Effector memory CD8-positive, alpha-beta T cell (primary cell): ENCODE measurements around the gene SERPIND1.
"Not testable (repeated sequence)": the region's sequence is repeated elsewhere in the genome, so short reads cannot be mapped to it uniquely, and the experiment has no call there.

Experiments
- ATAC-seq: fragments of 150-1000 bp; cut with Tn5 transposase; replicated peaks from 2 replicates; pipeline ENCODE4 v1.10.0; 2021; ENCODE audit warnings: mild to moderate bottlenecking, moderate library complexity
- DNase-seq, 3 experiments: peaks; one replicate each; pipeline ENCODE4 v3.0.0; 2021
- H3K27ac Mint-ChIP-seq, 2 donors: one replicate each; pipeline ENCODE4 v1.8.0; 2022; ENCODE audit warnings: mild to moderate bottlenecking in 2 of 2, mixed read lengths in 2 of 2, moderate library complexity in 2 of 2
- H3K27me3 Mint-ChIP-seq, 2 donors: one replicate each; pipeline ENCODE4 v1.8.0; 2022; ENCODE audit warnings: mixed read lengths in 2 of 2
- H3K36me3 Mint-ChIP-seq: one replicate; pipeline ENCODE4 v1.8.0; 2022; ENCODE audit warnings: mild to moderate bottlenecking, moderate library complexity, mixed read lengths; ENCODE audit not compliant: insufficient read depth
- H3K4me1 Mint-ChIP-seq, 2 donors: one replicate each; pipeline ENCODE4 v1.8.0; 2022; ENCODE audit warnings: low read depth in 2 of 2, mixed read lengths in 2 of 2
- H3K4me3 Mint-ChIP-seq, 2 donors: one replicate each; pipeline ENCODE4 v1.8.0; 2022; ENCODE audit warnings: mild to moderate bottlenecking in 2 of 2, mixed read lengths in 2 of 2, moderate library complexity in 2 of 2
- H3K9me3 Mint-ChIP-seq, 2 donors: one replicate each; pipeline ENCODE4 v1.8.0; 2022; ENCODE audit warnings: mixed read lengths in 2 of 2
- total RNA-seq, 9 experiments: gene quantifications; one replicate each; lab custom pipeline; 2026; lab: John Stamatoyannopoulos, UW

Gene SERPIND1
- total RNA-seq: 0 reads per million in 9 experiments

GRCh38 chr22:20773793-20774212 is at the start of gene SERPIND1:
SERPIND1 (plus strand) TSS chr22:20774113; CDS start chr22:20779313, 5,200 bp downstream.
- no peaks in the 10 kb centered on the region for H3K27me3 Mint-ChIP-seq

GRCh38 chr22:20724676-20725454 is 49.0 kb upstream of the SERPIND1 start:
- no peak overlapping the region for H3K4me3 Mint-ChIP-seq
- ATAC-seq: no peak
- no peaks in the 10 kb centered on the region for H3K27me3 Mint-ChIP-seq
- peaks cover 34% of the 10 kb centered on the region for H3K36me3 Mint-ChIP-seq
- no peak overlapping the region for H3K27ac Mint-ChIP-seq
- no peak for DNase-seq
- H3K9me3 Mint-ChIP-seq: no peaks in the 10 kb centered on the region
- no peaks in the 10 kb centered on the region for H3K4me1 Mint-ChIP-seq

More at GRCh38 chr22:20773793-20774212, at the start of gene SERPIND1:
- no peaks in the 10 kb centered on the region for H3K9me3 Mint-ChIP-seq
- DNase-seq: no peak
- ATAC-seq: no peak
- no peak within 1 kb of the TSS for H3K27ac Mint-ChIP-seq
- peaks cover 39% of the 10 kb centered on the region for H3K36me3 Mint-ChIP-seq
- no peak within 1 kb of the TSS for H3K4me3 Mint-ChIP-seq
- H3K4me1 Mint-ChIP-seq: peaks cover 0 to 6% of the 10 kb centered on the region in 2 donors

- Mint-ChIP-seq H3K4me1 (no peaks in the 10 kb centered on the region), H3K36me3 (peaks cover 34% of the 10 kb centered on the region), H3K9me3 (no peaks in the 10 kb centered on the region), H3K4me3 (no peak overlapping the region), H3K27ac (peak overlapping the region in 1 of 2 donors; percentile 60), H3K27me3 (no peaks in the 10 kb centered on the region)
- ATAC-seq (no peak), DNase-seq (no peak)
Observed at GRCh38 chr22:20725987-20726558, 47.8 kb upstream of the SERPIND1 start.

- H3K27me3 Mint-ChIP-seq: no peaks in the 10 kb centered on the region
Observed at GRCh38 chr22:20727118-20728015, 46.5 kb upstream of the SERPIND1 start.

GRCh38 chr22:20728523-20729190 is 45.3 kb upstream of the SERPIND1 start:
- Mint-ChIP-seq H3K27me3 (no peaks in the 10 kb centered on the region), H3K9me3 (no peaks in the 10 kb centered on the region), H3K36me3 (peaks cover 30% of the 10 kb centered on the region), H3K4me1 (no peaks in the 10 kb centered on the region), H3K27ac (no peak overlapping the region), H3K4me3 (no peak overlapping the region)
- DNase-seq: no peak
- ATAC-seq: no peak

More at GRCh38 chr22:20727118-20728015, 46.5 kb upstream of the SERPIND1 start:
- H3K36me3 Mint-ChIP-seq: peaks cover 34% of the 10 kb centered on the region
- DNase-seq: no peak
- no peaks in the 10 kb centered on the region for H3K4me1 Mint-ChIP-seq
- H3K9me3 Mint-ChIP-seq: no peaks in the 10 kb centered on the region
- H3K27ac Mint-ChIP-seq: no peak overlapping the region
- no peak for ATAC-seq
- no peak overlapping the region for H3K4me3 Mint-ChIP-seq

GRCh38 chr22:20729194-20729593 is 44.7 kb upstream of the SERPIND1 start:
- Mint-ChIP-seq H3K36me3 (peaks cover 30% of the 10 kb centered on the region), H3K27me3 (no peaks in the 10 kb centered on the region), H3K4me1 (no peaks in the 10 kb centered on the region), H3K27ac (no peak overlapping the region), H3K4me3 (no peak overlapping the region), H3K9me3 (no peaks in the 10 kb centered on the region)
- no peak for DNase-seq
- no peak for ATAC-seq

GRCh38 chr22:20732431-20732830 is 41.5 kb upstream of the SERPIND1 start:
- H3K27me3 Mint-ChIP-seq, H3K4me3 Mint-ChIP-seq, ATAC-seq: not testable (repeated sequence)

GRCh38 chr22:20735356-20736162 is 38.4 kb upstream of the SERPIND1 start:
- not testable (repeated sequence) for H3K27me3 Mint-ChIP-seq, H3K4me1 Mint-ChIP-seq, ATAC-seq, H3K9me3 Mint-ChIP-seq, DNase-seq, H3K27ac Mint-ChIP-seq, H3K4me3 Mint-ChIP-seq
- H3K36me3 Mint-ChIP-seq: peaks cover 23% of the 10 kb centered on the region

More at GRCh38 chr22:20732431-20732830, 41.5 kb upstream of the SERPIND1 start:
- DNase-seq, H3K9me3 Mint-ChIP-seq, H3K4me1 Mint-ChIP-seq, H3K27ac Mint-ChIP-seq: not testable (repeated sequence)
- H3K36me3 Mint-ChIP-seq: peaks cover 11% of the 10 kb centered on the region

GRCh38 chr22:20736891-20737290 is 37.0 kb upstream of the SERPIND1 start:
- peaks cover 24% of the 10 kb centered on the region for H3K36me3 Mint-ChIP-seq
- not testable (repeated sequence) for H3K27ac Mint-ChIP-seq, ATAC-seq, H3K4me1 Mint-ChIP-seq, H3K9me3 Mint-ChIP-seq, DNase-seq, H3K27me3 Mint-ChIP-seq, H3K4me3 Mint-ChIP-seq

GRCh38 chr22:20738394-20739089 is 35.4 kb upstream of the SERPIND1 start:
- H3K4me3 Mint-ChIP-seq: no peak overlapping the region
- no peaks in the 10 kb centered on the region for H3K9me3 Mint-ChIP-seq
- H3K4me1 Mint-ChIP-seq: no peaks in the 10 kb centered on the region
- peaks cover 36% of the 10 kb centered on the region for H3K36me3 Mint-ChIP-seq
- H3K27ac Mint-ChIP-seq: no peak overlapping the region
- ATAC-seq (no peak), DNase-seq (no peak)
- no peaks in the 10 kb centered on the region for H3K27me3 Mint-ChIP-seq

GRCh38 chr22:20740222-20740951 is 33.5 kb upstream of the SERPIND1 start:
- no peaks in the 10 kb centered on the region for H3K4me1 Mint-ChIP-seq

More at GRCh38 chr22:20740222-20740951, 33.5 kb upstream of the SERPIND1 start:
- H3K4me3 Mint-ChIP-seq: no peak overlapping the region
- H3K27me3 Mint-ChIP-seq: no peaks in the 10 kb centered on the region
- no peak overlapping the region for H3K27ac Mint-ChIP-seq
- DNase-seq (no peak), ATAC-seq (no peak)
- H3K9me3 Mint-ChIP-seq: no peaks in the 10 kb centered on the region
- H3K36me3 Mint-ChIP-seq: peaks cover 45% of the 10 kb centered on the region
